GM12878 (cell line): ENCODE data around the gene M1AP.

ENCODE experiments used
- CBFB ChIP-seq: IDR thresholded peaks from 2 replicates; pipeline ENCODE4 v1.6.1; 2016; ENCODE audit warnings: antibody characterized with exemption, low read depth
- EZH2 ChIP-seq: IDR thresholded peaks from 2 replicates; pipeline ENCODE4 v1.6.1; 2012; ENCODE audit warnings: low read depth, mild to moderate bottlenecking, control low read depth, inconsistent platforms, low read length, borderline replicate concordance; ENCODE audit not compliant: control insufficient read depth

- no peak for TF ChIP-seq EZH2
- no peak for TF ChIP-seq CBFB
These were observed 80.2 kb downstream of the M1AP start for GRCh38 chr2:74567881-74568280.
